ENCODE measurements around the gene MAT2A.

The MAT2A gene

GRCh38 chr2:85548608-85548900, 9.6 kb downstream of the MAT2A start:
- TF ChIP-seq, protein P1, sequence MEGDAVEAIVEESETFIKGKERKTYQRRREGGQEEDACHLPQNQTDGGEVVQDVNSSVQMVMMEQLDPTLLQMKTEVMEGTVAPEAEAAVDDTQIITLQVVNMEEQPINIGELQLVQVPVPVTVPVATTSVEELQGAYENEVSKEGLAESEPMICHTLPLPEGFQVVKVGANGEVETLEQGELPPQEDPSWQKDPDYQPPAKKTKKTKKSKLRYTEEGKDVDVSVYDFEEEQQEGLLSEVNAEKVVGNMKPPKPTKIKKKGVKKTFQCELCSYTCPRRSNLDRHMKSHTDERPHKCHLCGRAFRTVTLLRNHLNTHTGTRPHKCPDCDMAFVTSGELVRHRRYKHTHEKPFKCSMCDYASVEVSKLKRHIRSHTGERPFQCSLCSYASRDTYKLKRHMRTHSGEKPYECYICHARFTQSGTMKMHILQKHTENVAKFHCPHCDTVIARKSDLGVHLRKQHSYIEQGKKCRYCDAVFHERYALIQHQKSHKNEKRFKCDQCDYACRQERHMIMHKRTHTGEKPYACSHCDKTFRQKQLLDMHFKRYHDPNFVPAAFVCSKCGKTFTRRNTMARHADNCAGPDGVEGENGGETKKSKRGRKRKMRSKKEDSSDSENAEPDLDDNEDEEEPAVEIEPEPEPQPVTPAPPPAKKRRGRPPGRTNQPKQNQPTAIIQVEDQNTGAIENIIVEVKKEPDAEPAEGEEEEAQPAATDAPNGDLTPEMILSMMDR (IDR thresholded peaks at IDR 0.05) = no peak
- no peak overlapping the region for H3K4me3 ChIP-seq
- H3K27ac ChIP-seq = no peak overlapping the region
- no peak for DNase-seq (ENCODE audit: low spot score)

GRCh38 chr2:85549095-85549494, 10.1 kb downstream of the MAT2A start:
- DNase-seq (ENCODE audit: low spot score) = no peak
- Histone ChIP-seq H3K27ac (no peak overlapping the region), H3K4me3 (no peak overlapping the region)
- TF ChIP-seq, protein P1 (IDR thresholded peaks at IDR 0.05) = no peak

DNA sequence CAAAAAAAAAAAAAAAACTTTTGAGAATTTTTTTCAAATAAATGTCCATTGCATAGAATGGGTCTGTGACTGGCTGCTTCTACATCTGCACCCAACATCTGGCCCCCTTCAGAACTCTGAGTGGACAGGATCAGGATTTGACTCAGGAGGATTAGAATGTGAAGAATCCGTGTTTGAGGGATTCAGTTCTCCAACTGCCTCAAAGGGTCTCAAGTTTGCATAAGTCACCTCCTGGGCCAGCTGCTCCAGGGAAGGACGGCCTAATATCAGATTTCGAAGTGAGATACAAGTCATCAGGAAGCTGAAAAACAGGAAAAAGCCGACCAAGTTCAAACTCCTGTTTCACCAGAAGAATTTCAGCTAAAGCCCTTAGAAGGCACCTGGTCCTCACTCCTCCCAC, 10.9 kb downstream of the MAT2A start:
- TF ChIP-seq, protein P1 (IDR thresholded peaks at IDR 0.05) = no peak
- DNase-seq (ENCODE audit: low spot score) = no peak
- Histone ChIP-seq H3K27ac (no peak overlapping the region), H3K4me3 (no peak overlapping the region)

DNA sequence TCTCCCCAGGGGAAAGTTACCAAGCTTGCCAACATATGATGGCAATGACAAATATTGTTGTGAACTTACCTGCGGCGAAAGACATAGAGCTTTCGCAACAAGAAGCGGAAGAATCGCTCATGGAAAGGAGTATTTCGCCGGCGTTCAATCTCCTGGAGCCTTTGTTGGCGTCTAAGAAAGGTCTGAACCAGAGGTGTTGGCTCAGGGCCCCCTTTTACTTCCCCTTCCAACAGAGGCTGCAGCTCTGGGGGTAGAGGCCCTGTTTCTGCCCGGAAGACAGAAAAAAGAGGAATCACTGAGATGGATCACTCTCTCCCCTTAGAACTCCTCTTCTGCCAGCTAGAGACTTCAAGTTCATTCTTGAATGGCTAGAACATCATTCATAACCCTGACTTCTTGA, 11.5 kb downstream of the MAT2A start:
- Histone ChIP-seq H3K27ac (no peak overlapping the region), H3K4me3 (no peak overlapping the region)
- TF ChIP-seq, protein P1 (IDR thresholded peaks at IDR 0.05) = no peak
- no peak for DNase-seq (ENCODE audit: low spot score)

GRCh38 chr2:85551698-85552678, 13.0 kb downstream of the MAT2A start:
- Histone ChIP-seq H3K27ac (no peak overlapping the region), H3K4me3 (no peak overlapping the region)
- TF ChIP-seq, protein P1 (IDR thresholded peaks at IDR 0.05) = peak; percentile 81
- DNase-seq (ENCODE audit: low spot score) = peak; percentile 82

- DNase-seq (ENCODE audit: low spot score) = no peak
- TF ChIP-seq, protein P1 (IDR thresholded peaks at IDR 0.05) = no peak
Observed at GRCh38 chr2:85553184-85553583, 14.2 kb downstream of the MAT2A start.

More at GRCh38 chr2:85553184-85553583, 14.2 kb downstream of the MAT2A start:
- H3K4me3 ChIP-seq = no peak overlapping the region
- H3K27ac ChIP-seq = no peak overlapping the region

All from coronary artery (tissue), 2 donors.